ENCODE data around the gene RITA1. TPM values are rescaled to one million over a fixed set of nuclear protein-coding genes. Genes with fewer than 3 reads are reported as not detected.
A peak's percentile ranks its signal among the peaks of the same experiment; 100 is the strongest.

RITA1 gene
- total RNA-seq, 2 donors from 2014 or later: 18.8 to 20.3 TPM

- Histone ChIP-seq H3K4me1 (ENCODE audit: control insufficient read depth, insufficient read depth, low read length) (peaks cover 4% of the 10 kb centered on the region), H3K9ac (ENCODE audit: extremely low read depth, low read length, poor library complexity, severe bottlenecking) (no peak overlapping the region), H3K27me3 (ENCODE audit: control insufficient read depth, insufficient read depth, low read length, poor library complexity, severe bottlenecking) (peaks cover 21% of the 10 kb centered on the region), H3K9me3 (ENCODE audit: control insufficient read depth, low read length) (no peaks in the 10 kb centered on the region), H3K4me3 (ENCODE audit: low read length) (no peak overlapping the region), H3K36me3 (ENCODE audit: control insufficient read depth, insufficient read depth, low read length) (no peaks in the 10 kb centered on the region), H3K27ac (ENCODE audit: low read depth, low read length) (no peak overlapping the region)
- peak; percentile 63 for DNase-seq
- TF ChIP-seq CTCF (conservative IDR thresholded peaks at IDR 0.05): no peak
- Mint-ChIP-seq H3K4me1 (peaks cover 16% of the 10 kb centered on the region), H3K9me3 (no peaks in the 10 kb centered on the region), H3K4me3 (no peak overlapping the region), H3K36me3 (ENCODE audit: low read depth) (peaks cover 11% of the 10 kb centered on the region), H3K27me3 (ENCODE audit: insufficient read depth) (peaks cover 22% of the 10 kb centered on the region), H3K27ac (no peak overlapping the region)
- WGBS, 2 experiments (ENCODE audit: insufficient coverage in 1 of 2, insufficient read length in 1 of 2): 89 to 94% methylated on average over 6 to 14 of the region's 14 CpGs
These were observed 55.9 kb downstream of the RITA1 start for GRCh38 chr12:113241191-113242025.

Small RNA genes lying within 50 kb of the gene (microRNA-seq; reads per million reads assigned to microRNA genes)
- not detected for gene MIR7106 (ENCODE audit: borderline microRNAs expressed)

Other genes with a start within 250 kb of the RITA1 start
- under 1 TPM; 0.64 to 0.84 TPM for gene OAS3, start 247.2 kb upstream of the RITA1 start, total RNA-seq
- gene OAS2, start 207.2 kb upstream of the RITA1 start, total RNA-seq: not detected
- 1 to 10 TPM; 3.3 to 4.9 TPM for gene DTX1, start 129.0 kb upstream of the RITA1 start, total RNA-seq
- 1 to 10 TPM in 1 of 2 donors, under 1 TPM in 1; 0.77 to 1.4 TPM for gene RASAL1, start 50.0 kb upstream of the RITA1 start, total RNA-seq
- not detected for gene CFAP73, start 36.0 kb upstream of the RITA1 start, total RNA-seq
- 10 to 100 TPM; 68.1 to 69.0 TPM for gene DDX54, start 243 bp upstream of the RITA1 start, total RNA-seq
- gene TPCN1, start 35.7 kb downstream of the RITA1 start, total RNA-seq: 10 to 100 TPM; 18.9 to 30.8 TPM
- gene SLC8B1, start 149.4 kb downstream of the RITA1 start, total RNA-seq: 1 to 10 TPM; 6.9 to 9.1 TPM
- 10 to 100 TPM; 19.6 to 27.6 TPM for gene PLBD2, start 172.9 kb downstream of the RITA1 start, total RNA-seq
- not detected for gene SDS, start 218.2 kb downstream of the RITA1 start, total RNA-seq
- gene SDSL, start 236.7 kb downstream of the RITA1 start, total RNA-seq: 1 to 10 TPM; 2.4 to 5.7 TPM